HepG2 (cell line): Measurements from ENCODE around the gene PRRT2. TPM values are rescaled to one million over a fixed set of nuclear protein-coding genes. Genes with fewer than 3 reads are reported as not detected.
A peak's percentile ranks its signal among the peaks of the same experiment; 100 is the strongest.

Experiments
- CEBPG ChIP-seq: IDR thresholded peaks from 2 replicates; pipeline ENCODE4 v1.6.1; 2016
- CREM ChIP-seq, 2 experiments: sonication (generic) in 1 of 2; formaldehyde crosslinking in 1 of 2; IDR thresholded peaks; 2 replicates each; pipeline versions ENCODE4 v1.4.0 to v1.6.1; 2016 to 2020; ENCODE audit warnings: antibody characterized with exemption in 1 of 2, mild to moderate bottlenecking in 1 of 2, missing genetic modification reagents in 1 of 2
- ETV5 ChIP-seq: IDR thresholded peaks from 2 replicates; pipeline ENCODE4 v1.6.1; 2018; ENCODE audit warnings: missing biosample characterization, missing genetic modification reagents, inconsistent platforms, borderline replicate concordance
- FOXP4 ChIP-seq: sonication (generic); formaldehyde crosslinking; IDR thresholded peaks from 2 replicates; pipeline ENCODE4 v1.4.0; 2020; ENCODE audit warnings: missing genetic modification reagents
- GATAD2A ChIP-seq: IDR thresholded peaks from 2 replicates; pipeline ENCODE4 v1.6.1; 2016
- HNF4A ChIP-seq: sonication (generic); formaldehyde crosslinking; IDR thresholded peaks from 2 replicates; pipeline ENCODE4 v1.4.0; 2020; ENCODE audit warnings: missing genetic modification reagents
- HNF4G ChIP-seq, 2 experiments: sonication (generic) in 1 of 2; formaldehyde crosslinking in 1 of 2; IDR thresholded peaks; 2 replicates each; pipeline versions ENCODE4 v1.4.0 to v1.6.1; 2011 to 2020; ENCODE audit warnings: borderline replicate concordance in 2 of 2, low read depth in 2 of 2, mild to moderate bottlenecking in 2 of 2, low read length in 1 of 2, missing genetic modification reagents in 1 of 2, moderate library complexity in 1 of 2
- IRF2 ChIP-seq: IDR thresholded peaks from 2 replicates; pipeline ENCODE4 v1.6.1; 2018; ENCODE audit warnings: missing genetic modification reagents, missing compliant biosample characterization
- MXD4 ChIP-seq: IDR thresholded peaks from 2 replicates; pipeline ENCODE4 v1.6.1; 2016; ENCODE audit warnings: mild to moderate bottlenecking, missing biosample characterization, missing genetic modification reagents
- NR2F1 ChIP-seq, 2 experiments: fragments of 450-650 bp in 1 of 2; formaldehyde crosslinking in 1 of 2; IDR thresholded peaks; 2 replicates each; pipeline versions ENCODE4 v1.5.0 to v1.6.1; 2016 to 2020; ENCODE audit warnings: mild to moderate bottlenecking in 1 of 2, missing compliant biosample characterization in 1 of 2, missing genetic modification reagents in 1 of 2, moderate library complexity in 1 of 2
- POLR2G ChIP-seq: fragments of 200-400 bp; formaldehyde crosslinking; IDR thresholded peaks from 2 replicates; pipeline ENCODE4 v1.6.1; 2018; ENCODE audit warnings: mild to moderate bottlenecking, low read depth, low read length, moderate library complexity
- SP5 ChIP-seq: IDR thresholded peaks from 2 replicates; pipeline ENCODE4 v1.6.1; 2016; ENCODE audit warnings: low read depth, borderline replicate concordance
- TOPORS ChIP-seq: sonication (generic); formaldehyde crosslinking; IDR thresholded peaks from 2 replicates; pipeline ENCODE4 v1.8.0; 2023; ENCODE audit warnings: mild to moderate bottlenecking, missing genetic modification reagents
- WIZ ChIP-seq: sonication (generic); formaldehyde crosslinking; IDR thresholded peaks from 2 replicates; pipeline ENCODE4 v1.5.1; 2020; ENCODE audit warnings: mild to moderate bottlenecking, missing genetic modification reagents
- ZNF124 ChIP-seq: sonication (generic); formaldehyde crosslinking; IDR thresholded peaks from 2 replicates; pipeline ENCODE4 v1.4.0; 2020; ENCODE audit warnings: missing genetic modification reagents
- ZNF24 ChIP-seq: fragments of 450-650 bp; IDR thresholded peaks from 2 replicates; pipeline ENCODE4 v1.6.1; 2017; ENCODE audit warnings: antibody characterized with exemption, mild to moderate bottlenecking
- ZNF274 ChIP-seq: sonication (generic); formaldehyde crosslinking; IDR thresholded peaks from 2 replicates; pipeline ENCODE4 v1.5.1; 2020; ENCODE audit warnings: mild to moderate bottlenecking, missing genetic modification reagents
- ZNF282 ChIP-seq: fragments of 450-650 bp; IDR thresholded peaks from 2 replicates; pipeline ENCODE4 v1.6.1; 2018; ENCODE audit not compliant: partially characterized antibody
- ZNF335 ChIP-seq: sonication (generic); formaldehyde crosslinking; IDR thresholded peaks from 2 replicates; pipeline ENCODE4 v1.4.0; 2020; ENCODE audit warnings: missing genetic modification reagents
- ZNF543 ChIP-seq: sonication (generic); formaldehyde crosslinking; IDR thresholded peaks from 2 replicates; pipeline ENCODE4 v1.4.0; 2020; ENCODE audit warnings: mild to moderate bottlenecking, missing genetic modification reagents
- ZNF598 ChIP-seq: sonication (generic); formaldehyde crosslinking; IDR thresholded peaks from 2 replicates; pipeline ENCODE4 v1.5.1; 2020; ENCODE audit warnings: mild to moderate bottlenecking, missing genetic modification reagents, borderline replicate concordance
- ZNF607 ChIP-seq: sonication (generic); formaldehyde crosslinking; IDR thresholded peaks from 2 replicates; pipeline ENCODE4 v1.5.1; 2020; ENCODE audit warnings: missing genetic modification reagents, mild to moderate bottlenecking, borderline replicate concordance
- ZNF629 ChIP-seq: sonication (generic); formaldehyde crosslinking; conservative IDR thresholded peaks from 2 replicates; pipeline ENCODE4 v1.5.0; 2020; ENCODE audit warnings: missing genetic modification reagents
- polyA plus RNA-seq, 8 experiments: library from polyadenylated mRNA; depleted of rRNA in 3 of 8; stranded (reverse) in 7 of 8; unstranded in 1 of 8; fragments of >200 nt; fragmentation: Illumina TruSeq in 4 of 8; extraction: Trizol in 4 of 8; gene quantifications; 2 replicates each; pipeline versions ENCODE4 v1.2.1 to v1.2.3, GENCODE V29; 2011 to 2016; ENCODE audit warnings: low read depth in 4 of 8, missing spikeins in 1 of 8, mixed read lengths in 1 of 8; ENCODE audit not compliant: insufficient read depth in 1 of 8
- total RNA-seq, 5 experiments: library from RNA; depleted of rRNA; stranded (reverse); fragments of >200 nt; fragmentation: Illumina TruSeq; extraction: Trizol; gene quantifications; 2 replicates each; pipeline ENCODE4 v1.2.3, GENCODE V29; 2016; ENCODE audit warnings: low read depth in 1 of 5
- TF ChIP-seq, protein P1 (sequence below): sonication (generic); formaldehyde crosslinking; IDR thresholded peaks from 2 replicates; pipeline ENCODE4 v1.5.0; 2020; ENCODE audit warnings: mild to moderate bottlenecking, low read depth, missing genetic modification reagents, borderline replicate concordance
- TF ChIP-seq, protein P2 (sequence below): IDR thresholded peaks from 2 replicates; pipeline ENCODE4 v1.6.1; 2012; ENCODE audit warnings: low read length, improper control_type of control experiment

Gene PRRT2
- total and polyA plus RNA-seq, 2 of the 13 experiments (the other 11 are each of a cell fraction or from before 2014, with no cell fraction given) = 0.51 to 1.1 TPM

- TF ChIP-seq ETV5 (CRISPR knock-in tag) (peak; percentile 99), ZNF282 (no peak), ZNF598 (peak; percentile 98; the same call in 1 of the 2 replicates), ZNF124 (CRISPR knock-in tag) (peak; percentile 96), MXD4 (CRISPR knock-in tag) (peak; percentile 21; the same call in 1 of the 2 replicates), ZNF274 (CRISPR knock-in tag) (peak; percentile 79), ZNF607 (peak; percentile 94), WIZ (peak; percentile 66; the same call in 1 of the 2 replicates), ZNF24 (0 out of 2 replicates have a peak, but pooled peaks have one; percentile 9), POLR2G (no peak), ZNF629 (CRISPR knock-in tag) (peak; percentile 79), NR2F1 (CRISPR knock-in tag; IDR thresholded peaks at IDR 0.05) (peak; percentile 79 to 82; a peak in 3 of 4 replicates), IRF2 (CRISPR knock-in tag) (peak; percentile 92), ZNF543 (CRISPR knock-in tag) (peak; percentile 66; the same call in 1 of the 2 replicates), CEBPG (CRISPR knock-in tag) (peak; percentile 56; the same call in 1 of the 2 replicates), SP5 (CRISPR knock-in tag) (peak; percentile 98), CREM (IDR thresholded peaks at IDR 0.05) (peak; percentile 81; the same call in 1 of the 2 replicates), CREM (CRISPR knock-in tag; IDR thresholded peaks at IDR 0.05) (no peak), FOXP4 (CRISPR knock-in tag) (peak; percentile 95), GATAD2A (peak; percentile 99), TOPORS (CRISPR knock-in tag) (peak; percentile 89; the same call in 1 of the 2 replicates), HNF4A (CRISPR knock-in tag) (peak; percentile 98), ZNF335 (CRISPR knock-in tag) (no peak), HNF4G (IDR thresholded peaks at IDR 0.05; ENCODE audit: borderline replicate concordance, low read depth, low read length) (peak; percentile 93), HNF4G (CRISPR knock-in tag; IDR thresholded peaks at IDR 0.05; ENCODE audit: borderline replicate concordance, low read depth) (peak; percentile 94)
- TF ChIP-seq, protein P1, sequence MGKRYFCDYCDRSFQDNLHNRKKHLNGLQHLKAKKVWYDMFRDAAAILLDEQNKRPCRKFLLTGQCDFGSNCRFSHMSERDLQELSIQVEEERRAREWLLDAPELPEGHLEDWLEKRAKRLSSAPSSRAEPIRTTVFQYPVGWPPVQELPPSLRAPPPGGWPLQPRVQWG (CRISPR knock-in tag) = no peak
- TF ChIP-seq, protein P2, sequence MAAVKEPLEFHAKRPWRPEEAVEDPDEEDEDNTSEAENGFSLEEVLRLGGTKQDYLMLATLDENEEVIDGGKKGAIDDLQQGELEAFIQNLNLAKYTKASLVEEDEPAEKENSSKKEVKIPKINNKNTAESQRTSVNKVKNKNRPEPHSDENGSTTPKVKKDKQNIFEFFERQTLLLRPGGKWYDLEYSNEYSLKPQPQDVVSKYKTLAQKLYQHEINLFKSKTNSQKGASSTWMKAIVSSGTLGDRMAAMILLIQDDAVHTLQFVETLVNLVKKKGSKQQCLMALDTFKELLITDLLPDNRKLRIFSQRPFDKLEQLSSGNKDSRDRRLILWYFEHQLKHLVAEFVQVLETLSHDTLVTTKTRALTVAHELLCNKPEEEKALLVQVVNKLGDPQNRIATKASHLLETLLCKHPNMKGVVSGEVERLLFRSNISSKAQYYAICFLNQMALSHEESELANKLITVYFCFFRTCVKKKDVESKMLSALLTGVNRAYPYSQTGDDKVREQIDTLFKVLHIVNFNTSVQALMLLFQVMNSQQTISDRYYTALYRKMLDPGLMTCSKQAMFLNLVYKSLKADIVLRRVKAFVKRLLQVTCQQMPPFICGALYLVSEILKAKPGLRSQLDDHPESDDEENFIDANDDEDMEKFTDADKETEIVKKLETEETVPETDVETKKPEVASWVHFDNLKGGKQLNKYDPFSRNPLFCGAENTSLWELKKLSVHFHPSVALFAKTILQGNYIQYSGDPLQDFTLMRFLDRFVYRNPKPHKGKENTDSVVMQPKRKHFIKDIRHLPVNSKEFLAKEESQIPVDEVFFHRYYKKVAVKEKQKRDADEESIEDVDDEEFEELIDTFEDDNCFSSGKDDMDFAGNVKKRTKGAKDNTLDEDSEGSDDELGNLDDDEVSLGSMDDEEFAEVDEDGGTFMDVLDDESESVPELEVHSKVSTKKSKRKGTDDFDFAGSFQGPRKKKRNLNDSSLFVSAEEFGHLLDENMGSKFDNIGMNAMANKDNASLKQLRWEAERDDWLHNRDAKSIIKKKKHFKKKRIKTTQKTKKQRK = no peak
Observed at GRCh38 chr16:29765167-29766032, 46.6 kb upstream of the PRRT2 start (continued).
